ENCODE data around the gene PRKG1. TPM values are rescaled to one million over a fixed set of nuclear protein-coding genes. Genes with fewer than 3 reads are reported as not detected.

The PRKG1 gene
- total and polyA plus RNA-seq, 2 of the 8 experiments (the other 6 are each of a cell fraction or from before 2014, with no cell fraction given), result 4.2 to 15.2 TPM

GRCh38 chr10:52111101-52111891, 1037.0 kb downstream of the PRKG1 start:
- Histone ChIP-seq H3K4me1 (replicated peaks in 1 of 4; ENCODE audit: control insufficient read depth in 3 of 4, insufficient read depth in 4 of 4, low read length in 3 of 4) (no peaks in the 10 kb centered on the region; a peak in 1 of 7 replicates), H4K5ac (ENCODE audit: insufficient read length, low read depth, low read length) (no peak overlapping the region), H3K27me3 (replicated peaks in 1 of 4; ENCODE audit: control insufficient read depth in 3 of 4, extremely low read depth in 1 of 4, insufficient read depth in 3 of 4, low read length in 3 of 4) (no peaks in the 10 kb centered on the region), H3K56ac (replicated peaks; ENCODE audit: insufficient read length, low read depth, low read length) (no peak overlapping the region), H3K79me1 (ENCODE audit: low read depth, low read length) (no peaks in the 10 kb centered on the region), H3K23me2 (ENCODE audit: low read depth, low read length) (no peaks in the 10 kb centered on the region; the same call in 1 of the 2 replicates), H3K14ac (ENCODE audit: insufficient read length) (no peak overlapping the region), H3K36me3 (ENCODE audit: control insufficient read depth in 2 of 4, insufficient read depth in 4 of 4, low read length in 3 of 4) (no peaks in the 10 kb centered on the region), H2BK5ac (ENCODE audit: low read depth, low read length) (no peak overlapping the region), H3K4me2 (ENCODE audit: insufficient read depth in 1 of 2, low read depth in 2 of 2, low read length in 2 of 2) (no peak overlapping the region), H3K9ac (replicated peaks in 1 of 4; ENCODE audit: extremely low read depth in 1 of 4, low read depth in 3 of 4, low read length in 3 of 4) (no peak overlapping the region), H4K8ac (ENCODE audit: extremely low read depth, insufficient read depth, low read length) (no peak overlapping the region), H4K20me1 (replicated peaks in 1 of 2; ENCODE audit: control insufficient read depth in 1 of 2, insufficient read depth in 2 of 2, low read length in 2 of 2) (no peaks in the 10 kb centered on the region), H2BK15ac (ENCODE audit: low read length) (no peak overlapping the region), H3K18ac (ENCODE audit: extremely low read depth, low read length) (no peak overlapping the region), H3K4ac (replicated peaks; ENCODE audit: insufficient read length, low read depth, low read length) (no peak overlapping the region), H2AK5ac (ENCODE audit: low read depth, low read length) (no peak overlapping the region), H3K79me2 (ENCODE audit: control insufficient read depth in 1 of 2, insufficient read depth in 2 of 2, low read length in 2 of 2) (no peaks in the 10 kb centered on the region), H3K9me3 (ENCODE audit: insufficient read depth in 2 of 2, low read depth in 1 of 2, low read length in 1 of 2) (no peaks in the 10 kb centered on the region), H2AFZ (ENCODE audit: low read length) (no peak overlapping the region), H4K91ac (replicated peaks; ENCODE audit: insufficient read length, low read length) (no peak overlapping the region), H3K4me3 (ENCODE audit: extremely low read depth in 1 of 4, insufficient read depth in 2 of 4, low read depth in 3 of 4, low read length in 4 of 4) (no peak overlapping the region), H2BK120ac (replicated peaks; ENCODE audit: low read depth, low read length) (no peak overlapping the region), H2BK12ac (ENCODE audit: low read depth, low read length) (no peak overlapping the region), H2BK20ac (ENCODE audit: low read length) (no peak overlapping the region), H3K23ac (ENCODE audit: insufficient read length) (no peak overlapping the region), H3K27ac (ENCODE audit: low read depth, low read length) (no peak overlapping the region)
- CTCF ChIA-PET (ENCODE audit: partially characterized antibody), result no interaction called here
- no peak for DNase-seq (ENCODE audit: low read depth in 1 of 2, low spot score in 2 of 2)
- no peak for FAIRE-seq
- POLR2A ChIA-PET (ENCODE audit: partially characterized antibody), result interaction anchor here (0.9 kb wide), 1 partner anchor 17 kb away, joined by 3 read pairs; no protein-coding TSS in a partner anchor
- WGBS, 2 experiments (ENCODE audit: extremely low coverage in 1 of 2, insufficient coverage in 1 of 2, insufficient read length in 1 of 2, insufficient replicate concordance in 2 of 2, low coverage in 1 of 2, low lambda C conversion rate in 2 of 2, missing lambda C conversion rate in 1 of 2), result 91% methylated on average over 3 of the region's 3 CpGs; no CpG with 5 or more reads in 1 of the 2 experiments
- TF ChIP-seq CBX5 (IDR thresholded peaks at IDR 0.05; ENCODE audit: low read depth, low read length), result no peak
- TF ChIP-seq BCL11A (IDR thresholded peaks at IDR 0.05; ENCODE audit: low read depth in 2 of 2, low read length in 2 of 2), result no peak
- no peak for TF ChIP-seq TAF7 (optimal IDR thresholded peaks at IDR 0.05; ENCODE audit: borderline replicate concordance, low read depth, low read length)
- TF ChIP-seq CREB1 (IDR thresholded peaks at IDR 0.05), result no peak
- no peak for TF ChIP-seq KDM4A (IDR thresholded peaks at IDR 0.05; ENCODE audit: low read depth, low read length, severe bottlenecking)
- TF ChIP-seq POLR2A (IDR thresholded peaks at IDR 0.05; ENCODE audit: control extremely low read depth in 1 of 2, low read depth in 2 of 2, low read length in 2 of 2), result no peak
- no peak for TF ChIP-seq EZH2 (IDR thresholded peaks at IDR 0.05; ENCODE audit: low read depth, low read length, severe bottlenecking)
- no peak for TF ChIP-seq RAD21 (IDR thresholded peaks at IDR 0.05 in 1 of 2, conservative IDR thresholded peaks at IDR 0.05 in 1 of 2; ENCODE audit: low read depth in 2 of 2, low read length in 2 of 2)
- no peak for TF ChIP-seq SRF (IDR thresholded peaks at IDR 0.05; ENCODE audit: low read depth, low read length)
- no peak for TF ChIP-seq HDAC6 (IDR thresholded peaks at IDR 0.05; ENCODE audit: low read depth, low read length)
- no peak for TF ChIP-seq CTBP2 (IDR thresholded peaks at IDR 0.05; ENCODE audit: borderline replicate concordance, insufficient read depth, insufficient read length, low read length)
- TF ChIP-seq TBP (IDR thresholded peaks at IDR 0.05; ENCODE audit: low read depth, low read length), result no peak
- no peak for TF ChIP-seq POU5F1 (IDR thresholded peaks at IDR 0.05; ENCODE audit: low read depth, low read length)
- TF ChIP-seq SP4 (IDR thresholded peaks at IDR 0.05; ENCODE audit: low read length), result no peak

Measured in H1 (cell line).